Upper lobe of left lung (tissue), 4 donors: Measurements from ENCODE around the gene DNAJC21.

Experiments
- EP300 ChIP-seq, 4 donors: sonication (generic); formaldehyde crosslinking; IDR thresholded peaks; one replicate each; pipeline ENCODE4 v1.5.1; 2017; ENCODE audit warnings: antibody characterized with exemption in 4 of 4, control low read depth in 2 of 4
- POLR2A ChIP-seq, 4 donors: fragments of 450-650 bp; IDR thresholded peaks; one replicate each; pipeline ENCODE4 v1.5.1; 2016 to 2017; ENCODE audit warnings: antibody characterized with exemption in 4 of 4, mild to moderate bottlenecking in 2 of 4
- POLR2AphosphoS5 ChIP-seq, 2 donors: sonication (generic); formaldehyde crosslinking; IDR thresholded peaks; one replicate each; pipeline ENCODE4 v1.5.1; 2017; ENCODE audit warnings: antibody characterized with exemption in 2 of 2
- TF ChIP-seq, protein P1 (sequence below), 6 experiments: fragments of 450-650 bp in 4 of 6; fragments of 200-600 bp in 2 of 6; sonication (generic) in 2 of 6; IDR thresholded peaks; one replicate each; pipeline ENCODE4 v1.5.1; 2016 to 2019; ENCODE audit warnings: antibody characterized with exemption in 6 of 6

GRCh38 chr5:34996261-34996660, 66.9 kb downstream of the DNAJC21 start:
- no peak for TF ChIP-seq POLR2AphosphoS5 (IDR thresholded peaks at IDR 0.05)
- TF ChIP-seq, protein P1, sequence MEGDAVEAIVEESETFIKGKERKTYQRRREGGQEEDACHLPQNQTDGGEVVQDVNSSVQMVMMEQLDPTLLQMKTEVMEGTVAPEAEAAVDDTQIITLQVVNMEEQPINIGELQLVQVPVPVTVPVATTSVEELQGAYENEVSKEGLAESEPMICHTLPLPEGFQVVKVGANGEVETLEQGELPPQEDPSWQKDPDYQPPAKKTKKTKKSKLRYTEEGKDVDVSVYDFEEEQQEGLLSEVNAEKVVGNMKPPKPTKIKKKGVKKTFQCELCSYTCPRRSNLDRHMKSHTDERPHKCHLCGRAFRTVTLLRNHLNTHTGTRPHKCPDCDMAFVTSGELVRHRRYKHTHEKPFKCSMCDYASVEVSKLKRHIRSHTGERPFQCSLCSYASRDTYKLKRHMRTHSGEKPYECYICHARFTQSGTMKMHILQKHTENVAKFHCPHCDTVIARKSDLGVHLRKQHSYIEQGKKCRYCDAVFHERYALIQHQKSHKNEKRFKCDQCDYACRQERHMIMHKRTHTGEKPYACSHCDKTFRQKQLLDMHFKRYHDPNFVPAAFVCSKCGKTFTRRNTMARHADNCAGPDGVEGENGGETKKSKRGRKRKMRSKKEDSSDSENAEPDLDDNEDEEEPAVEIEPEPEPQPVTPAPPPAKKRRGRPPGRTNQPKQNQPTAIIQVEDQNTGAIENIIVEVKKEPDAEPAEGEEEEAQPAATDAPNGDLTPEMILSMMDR (IDR thresholded peaks at IDR 0.05), result no peak
- TF ChIP-seq POLR2A (IDR thresholded peaks at IDR 0.05), result no peak
- no peak for TF ChIP-seq EP300 (IDR thresholded peaks at IDR 0.05)
